Liver (tissue), 9 donors: Measurements from ENCODE around the gene ASCC1. TPM values are rescaled to one million over a fixed set of nuclear protein-coding genes. Genes with fewer than 3 reads are reported as not detected.

Experiments
- DNase-seq: peaks from one replicate; pipeline ENCODE4 v3.0.0-alpha.2; 2017; ENCODE audit warnings: low spot score
- H3K27ac ChIP-seq, 2 donors: one replicate each; pipeline ENCODE4 v1.7.0; 2013; ENCODE audit warnings: inconsistent platforms in 2 of 2, low read length in 2 of 2, control low read depth in 1 of 2, low read depth in 1 of 2, mild to moderate bottlenecking in 1 of 2
- H3K27me3 ChIP-seq, 4 donors: one replicate each; pipeline versions ENCODE4 v1.6.1 to v1.7.0; 2013; ENCODE audit warnings: low read length in 3 of 4, inconsistent platforms in 1 of 4, mild to moderate bottlenecking in 1 of 4, moderate library complexity in 1 of 4; ENCODE audit not compliant: control insufficient read depth in 4 of 4, insufficient read depth in 4 of 4
- H3K36me3 ChIP-seq, 4 donors: one replicate each; pipeline versions ENCODE4 v1.6.1 to v1.7.0; 2013; ENCODE audit warnings: low read length in 3 of 4, mild to moderate bottlenecking in 3 of 4, low read depth in 1 of 4, moderate library complexity in 1 of 4; ENCODE audit not compliant: control insufficient read depth in 4 of 4, insufficient read depth in 3 of 4
- H3K4me1 ChIP-seq, 4 donors: one replicate each; pipeline versions ENCODE4 v1.6.1 to v1.7.0; 2013; ENCODE audit warnings: low read length in 3 of 4, mild to moderate bottlenecking in 3 of 4, moderate library complexity in 1 of 4; ENCODE audit not compliant: control insufficient read depth in 4 of 4, insufficient read depth in 4 of 4
- H3K4me3 ChIP-seq, 3 donors: one replicate each; pipeline versions ENCODE4 v1.6.1 to v1.7.0; 2013; ENCODE audit warnings: low read length in 3 of 3, control low read depth in 1 of 3, low read depth in 1 of 3, mild to moderate bottlenecking in 1 of 3
- H3K9ac ChIP-seq, 2 donors: one replicate each; pipeline ENCODE4 v1.7.0; 2013; ENCODE audit warnings: low read length in 2 of 2, mild to moderate bottlenecking in 2 of 2, moderate library complexity in 2 of 2, control low read depth in 1 of 2, low read depth in 1 of 2
- H3K9me3 ChIP-seq, 4 donors: one replicate each; pipeline versions ENCODE4 v1.6.1 to v1.7.0; 2013; ENCODE audit warnings: low read length in 3 of 4; ENCODE audit not compliant: control insufficient read depth in 4 of 4
- ATF3 ChIP-seq: IDR thresholded peaks from 2 replicates; pipeline ENCODE4 v1.6.1; 2016; ENCODE audit warnings: antibody characterized with exemption
- EGR1 ChIP-seq, 2 donors: IDR thresholded peaks; 2 replicates each; pipeline ENCODE4 v1.6.1; 2016 to 2018; ENCODE audit warnings: antibody characterized with exemption in 2 of 2, low read depth in 2 of 2
- FOXA2 ChIP-seq: IDR thresholded peaks from 2 replicates; pipeline ENCODE4 v1.6.1; 2016; ENCODE audit warnings: antibody characterized with exemption
- GABPA ChIP-seq, 2 donors: IDR thresholded peaks in 1 of 2; conservative IDR thresholded peaks in 1 of 2; 2 replicates each; pipeline ENCODE4 v1.6.1; 2016; ENCODE audit warnings: antibody characterized with exemption in 2 of 2, mild to moderate bottlenecking in 1 of 2, moderate library complexity in 1 of 2
- HNF4A ChIP-seq, 2 donors: conservative IDR thresholded peaks; 2 replicates each; pipeline ENCODE4 v1.6.1; 2016; ENCODE audit warnings: antibody characterized with exemption in 2 of 2, mild to moderate bottlenecking in 2 of 2
- HNF4G ChIP-seq: IDR thresholded peaks from 2 replicates; pipeline ENCODE4 v1.6.1; 2016; ENCODE audit warnings: antibody characterized with exemption
- JUND ChIP-seq, 2 donors: IDR thresholded peaks; 2 replicates each; pipeline ENCODE4 v1.6.1; 2016; ENCODE audit warnings: antibody characterized with exemption in 2 of 2
- MAX ChIP-seq: IDR thresholded peaks from 2 replicates; pipeline ENCODE4 v1.6.1; 2016; ENCODE audit warnings: antibody characterized with exemption
- NR2F2 ChIP-seq: IDR thresholded peaks from 2 replicates; pipeline ENCODE4 v1.6.1; 2016; ENCODE audit warnings: antibody characterized with exemption
- RAD21 ChIP-seq, 2 donors: IDR thresholded peaks; 2 replicates each; pipeline ENCODE4 v1.6.1; 2016; ENCODE audit warnings: antibody characterized with exemption in 2 of 2, mild to moderate bottlenecking in 2 of 2
- REST ChIP-seq: IDR thresholded peaks from 2 replicates; pipeline ENCODE4 v1.6.1; 2016; ENCODE audit warnings: antibody characterized with exemption, mild to moderate bottlenecking
- RXRA ChIP-seq, 2 donors: IDR thresholded peaks; 2 replicates each; pipeline ENCODE4 v1.6.1; 2017 to 2018; ENCODE audit warnings: antibody characterized with exemption in 2 of 2, mild to moderate bottlenecking in 1 of 2
- SP1 ChIP-seq: IDR thresholded peaks from 2 replicates; pipeline ENCODE4 v1.6.1; 2018; ENCODE audit warnings: antibody characterized with exemption, mild to moderate bottlenecking
- TAF1 ChIP-seq: conservative IDR thresholded peaks from 2 replicates; pipeline ENCODE4 v1.6.1; 2016; ENCODE audit warnings: antibody characterized with exemption, mild to moderate bottlenecking
- YY1 ChIP-seq: IDR thresholded peaks from 2 replicates; pipeline ENCODE4 v1.6.1; 2016; ENCODE audit warnings: antibody characterized with exemption, mild to moderate bottlenecking
- WGBS: extraction: QIAGEN DNeasy Blood & Tissue Kit; methylation state at CpG from one replicate; pipeline ENCODE4 v1.1.7; 2013; 5-methylcytosine and 5-hydroxymethylcytosine counted together
- polyA plus RNA-seq, 2 donors: library from polyadenylated mRNA; stranded (reverse) in 1 of 2; unstranded in 1 of 2; fragments of 200-250 nt in 1 of 2; fragments of >200 nt in 1 of 2; fragmentation: Nextera tagmentation in 1 of 2; extraction: Ambion mirVana in 1 of 2; gene quantifications; one replicate each; pipeline versions ENCODE4 v1.2.1 to v1.2.3, GENCODE V29; 2013 to 2015
- total RNA-seq, 2 donors: library from RNA; depleted of rRNA; stranded (reverse); fragments of >200 nt; gene quantifications; one replicate each; pipeline ENCODE4 v1.2.3, GENCODE V29; 2014
- donor health status: healthy.
- donor health status: healthy.
- donor health status: healthy.
- donor health status: healthy.
- donor health status: healthy.

Gene ASCC1
- total and polyA plus RNA-seq, 4 donors, result 6.9 to 13.9 (median 10.2) TPM

GRCh38 chr10:72248468-72249151 is 32.5 kb upstream of the ASCC1 start (continued):
- peak; percentile 52 for TF ChIP-seq REST
- peak in 1 of 2 donors; percentile 17 for TF ChIP-seq GABPA (IDR thresholded peaks at IDR 0.05 in 1 of 2, conservative IDR thresholded peaks at IDR 0.05 in 1 of 2)
- peak in 1 of 2 donors; percentile 60 for TF ChIP-seq EGR1 (IDR thresholded peaks at IDR 0.05; ENCODE audit: low read depth in 2 of 2)
- TF ChIP-seq FOXA2, result no peak
- TF ChIP-seq NR2F2, result peak; percentile 99
- TF ChIP-seq RAD21 (IDR thresholded peaks at IDR 0.05), result peak; percentile 47 to 65
- TF ChIP-seq TAF1, result peak; percentile 76
- TF ChIP-seq YY1, result peak; percentile 59
- TF ChIP-seq JUND (IDR thresholded peaks at IDR 0.05), result peak in 1 of 2 donors; percentile 55
- peak; percentile 83 for TF ChIP-seq MAX
- TF ChIP-seq ATF3, result no peak
- TF ChIP-seq RXRA (IDR thresholded peaks at IDR 0.05), result peak; percentile 68 to 86

GRCh38 chr10:72245949-72246525 is 30.0 kb upstream of the ASCC1 start:
- 28% methylated on average over 3 of the region's 3 CpGs for WGBS
- Histone ChIP-seq H3K4me3 (no peak overlapping the region), H3K9ac (no peak overlapping the region), H3K27me3 (no peaks in the 10 kb centered on the region), H3K4me1 (peaks cover 7 to 35% (median 23%) of the 10 kb centered on the region in 4 donors), H3K27ac (no peak overlapping the region), H3K9me3 (no peaks in the 10 kb centered on the region), H3K36me3 (no peaks in the 10 kb centered on the region)
- no peak for DNase-seq
- TF ChIP-seq RXRA (IDR thresholded peaks at IDR 0.05) (no peak), RAD21 (IDR thresholded peaks at IDR 0.05) (no peak), TAF1 (no peak), ATF3 (no peak), HNF4A (conservative IDR thresholded peaks at IDR 0.05) (no peak), HNF4G (no peak), YY1 (no peak), GABPA (IDR thresholded peaks at IDR 0.05 in 1 of 2, conservative IDR thresholded peaks at IDR 0.05 in 1 of 2) (no peak), SP1 (no peak), EGR1 (IDR thresholded peaks at IDR 0.05; ENCODE audit: low read depth in 2 of 2) (no peak), MAX (no peak)
